Measurements from ENCODE around the gene CARD19.
A peak's percentile ranks its signal among the peaks of the same experiment; 100 is the strongest.
"Not testable (repeated sequence)": the region's sequence is repeated elsewhere in the genome, so short reads cannot be mapped to it uniquely, and the experiment has no call there.

CARD19 gene

GRCh38 chr9:93089024-93089423 lies 7.0 kb upstream of the CARD19 start:
- DNase-seq = no peak

GRCh38 chr9:93089481-93089991 lies 6.5 kb upstream of the CARD19 start:
- DNase-seq = no peak

- DNase-seq = no peak
These were observed 5.8 kb upstream of the CARD19 start for GRCh38 chr9:93090091-93090655.

- no peak for DNase-seq
These were observed 5.0 kb upstream of the CARD19 start for GRCh38 chr9:93091056-93091452.

GRCh38 chr9:93091453-93092081 lies 4.5 kb upstream of the CARD19 start:
- DNase-seq = no peak

- DNase-seq = no peak
These were observed 3.6 kb upstream of the CARD19 start for GRCh38 chr9:93092251-93092991.

- no peak for DNase-seq
These were observed 2.7 kb upstream of the CARD19 start for GRCh38 chr9:93093127-93093876.

GRCh38 chr9:93093877-93094657 lies 1.9 kb upstream of the CARD19 start:
- no peak for DNase-seq

- no peak for DNase-seq
These were observed 1.3 kb upstream of the CARD19 start for GRCh38 chr9:93094658-93095204.

- peak; percentile 97 to 99 for DNase-seq
These were observed 549 bp upstream of the CARD19 start for GRCh38 chr9:93095205-93096130.

- no peak for DNase-seq
These were observed 880 bp downstream of the CARD19 start for GRCh38 chr9:93096811-93097382.

GRCh38 chr9:93097511-93098201 lies 1.6 kb downstream of the CARD19 start:
- no peak for DNase-seq

- DNase-seq = peak; percentile 20 to 69
These were observed 2.4 kb downstream of the CARD19 start for GRCh38 chr9:93098236-93098946.

- no peak for DNase-seq
These were observed 3.7 kb downstream of the CARD19 start for GRCh38 chr9:93099551-93100275.

- DNase-seq = no peak
These were observed 4.2 kb downstream of the CARD19 start for GRCh38 chr9:93100276-93100636.

- not testable (repeated sequence) for DNase-seq
These were observed 5.1 kb downstream of the CARD19 start for GRCh38 chr9:93101086-93101485.

- DNase-seq = no peak
These were observed 9.6 kb downstream of the CARD19 start for GRCh38 chr9:93105620-93106019.

GRCh38 chr9:93107151-93107824 lies 11.3 kb downstream of the CARD19 start:
- DNase-seq = no peak
